Mesothelial cell of epicardium (in vitro differentiated cells): ENCODE measurements around the gene FOXC1. TPM values are rescaled to one million over a fixed set of nuclear protein-coding genes. Genes with fewer than 3 reads are reported as not detected.

Source experiments
- DNase-seq, 2 experiments: peaks; one replicate each; pipeline ENCODE4 v3.0.0; 2021; ENCODE audit warnings: low spot score in 2 of 2; ENCODE audit not compliant: unreplicated experiment in 2 of 2
- H3K27ac Mint-ChIP-seq: 2 replicates; pipeline ENCODE4 v1.8.0; 2021; ENCODE audit warnings: mixed read lengths
- H3K27me3 Mint-ChIP-seq: 2 replicates; pipeline ENCODE4 v1.8.0; 2021; ENCODE audit warnings: low read depth, mixed read lengths
- H3K36me3 Mint-ChIP-seq: 2 replicates; pipeline ENCODE4 v1.8.0; 2021; ENCODE audit warnings: mixed read lengths
- H3K4me1 Mint-ChIP-seq: 2 replicates; pipeline ENCODE4 v1.8.0; 2021; ENCODE audit warnings: mixed read lengths
- H3K4me3 Mint-ChIP-seq: 2 replicates; pipeline ENCODE4 v1.8.0; 2021; ENCODE audit warnings: mild to moderate bottlenecking, moderate library complexity, mixed read lengths
- H3K9me3 Mint-ChIP-seq: 2 replicates; pipeline ENCODE4 v1.8.0; 2021; ENCODE audit warnings: mixed read lengths
- total RNA-seq: library from RNA; stranded (reverse); gene quantifications from 3 replicates; pipeline ENCODE4 v1.2.1, GENCODE V29; 2021
- TF ChIP-seq, protein P1 (sequence below): fragments of 200-600 bp; sonication (generic); IDR thresholded peaks from one replicate; pipeline ENCODE4 v1.5.0; 2021; ENCODE audit warnings: antibody characterized with exemption; ENCODE audit not compliant: unreplicated experiment

FOXC1 gene
- total RNA-seq, 1 donor from 2014 or later = 50.5 TPM

DNA sequence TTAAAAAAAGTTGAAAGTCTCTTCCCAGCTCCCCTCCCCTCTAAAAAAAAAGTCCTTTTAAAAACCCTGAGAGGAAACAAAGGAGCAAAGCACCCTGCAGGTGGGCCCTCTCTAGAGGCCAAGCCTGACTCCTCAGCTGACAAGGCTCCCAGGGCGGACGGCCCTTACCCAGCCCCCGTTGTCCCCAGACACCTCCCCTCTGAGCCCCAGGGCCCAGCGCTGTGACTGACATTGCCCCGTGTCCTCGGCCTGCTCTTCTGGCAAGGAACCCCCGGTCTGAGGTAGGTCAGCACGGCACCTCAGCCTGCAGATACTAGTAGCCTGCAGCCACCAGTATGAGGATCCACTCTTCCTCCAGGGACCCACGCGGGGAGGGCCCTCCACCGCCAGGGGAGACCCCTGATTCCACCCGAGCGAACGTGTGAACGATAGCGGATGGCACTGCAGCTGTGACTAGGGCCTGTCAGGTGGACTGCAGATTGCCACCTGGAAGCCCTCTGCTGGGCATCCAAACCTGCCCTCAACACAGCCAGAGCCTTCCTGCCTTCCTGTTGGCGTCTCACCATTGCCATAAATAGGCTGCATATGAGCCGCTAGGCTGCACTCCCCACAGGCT, 34.2 kb downstream of the FOXC1 start:
- no peak for DNase-seq
- H3K9me3 Mint-ChIP-seq = no peaks in the 10 kb centered on the region
- H3K27me3 Mint-ChIP-seq = peaks cover 2% of the 10 kb centered on the region
- no peaks in the 10 kb centered on the region for H3K36me3 Mint-ChIP-seq
- H3K4me3 Mint-ChIP-seq = no peak overlapping the region
- peaks cover 18% of the 10 kb centered on the region for H3K4me1 Mint-ChIP-seq
- TF ChIP-seq, protein P1, sequence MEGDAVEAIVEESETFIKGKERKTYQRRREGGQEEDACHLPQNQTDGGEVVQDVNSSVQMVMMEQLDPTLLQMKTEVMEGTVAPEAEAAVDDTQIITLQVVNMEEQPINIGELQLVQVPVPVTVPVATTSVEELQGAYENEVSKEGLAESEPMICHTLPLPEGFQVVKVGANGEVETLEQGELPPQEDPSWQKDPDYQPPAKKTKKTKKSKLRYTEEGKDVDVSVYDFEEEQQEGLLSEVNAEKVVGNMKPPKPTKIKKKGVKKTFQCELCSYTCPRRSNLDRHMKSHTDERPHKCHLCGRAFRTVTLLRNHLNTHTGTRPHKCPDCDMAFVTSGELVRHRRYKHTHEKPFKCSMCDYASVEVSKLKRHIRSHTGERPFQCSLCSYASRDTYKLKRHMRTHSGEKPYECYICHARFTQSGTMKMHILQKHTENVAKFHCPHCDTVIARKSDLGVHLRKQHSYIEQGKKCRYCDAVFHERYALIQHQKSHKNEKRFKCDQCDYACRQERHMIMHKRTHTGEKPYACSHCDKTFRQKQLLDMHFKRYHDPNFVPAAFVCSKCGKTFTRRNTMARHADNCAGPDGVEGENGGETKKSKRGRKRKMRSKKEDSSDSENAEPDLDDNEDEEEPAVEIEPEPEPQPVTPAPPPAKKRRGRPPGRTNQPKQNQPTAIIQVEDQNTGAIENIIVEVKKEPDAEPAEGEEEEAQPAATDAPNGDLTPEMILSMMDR = no peak
- no peak overlapping the region for H3K27ac Mint-ChIP-seq

DNA sequence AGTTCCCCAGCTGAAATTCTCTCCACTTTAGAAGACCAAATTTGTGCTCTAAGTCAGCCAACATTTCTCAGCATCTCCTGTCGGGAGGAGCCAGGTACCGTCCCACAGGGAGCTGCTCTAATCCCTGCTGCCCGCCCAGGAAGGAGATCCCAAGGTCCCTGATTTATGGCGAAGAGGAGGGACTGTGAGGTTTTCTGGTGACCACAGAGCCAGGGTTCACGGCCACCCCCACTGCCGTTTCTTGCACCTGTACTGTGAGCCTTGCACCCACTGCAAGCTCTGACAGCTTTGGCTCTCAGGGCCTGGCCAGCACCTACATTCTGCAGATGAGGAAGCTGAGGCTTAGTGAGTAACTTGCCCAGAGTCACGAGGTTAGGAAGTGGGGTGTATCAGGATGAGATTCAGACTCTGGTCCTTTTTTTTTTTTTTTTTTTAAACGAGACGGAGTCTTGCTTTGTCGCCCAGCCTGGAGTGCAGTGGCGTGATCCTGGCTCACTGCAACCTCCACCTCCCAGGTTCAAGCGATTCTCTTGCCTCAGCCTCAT, 34.9 kb downstream of the FOXC1 start:
- H3K4me1 Mint-ChIP-seq = peaks cover 18% of the 10 kb centered on the region
- H3K36me3 Mint-ChIP-seq = no peaks in the 10 kb centered on the region
- no peaks in the 10 kb centered on the region for H3K9me3 Mint-ChIP-seq
- TF ChIP-seq, protein P1 = no peak
- no peak for DNase-seq
- H3K27ac Mint-ChIP-seq = no peak overlapping the region
- no peak overlapping the region for H3K4me3 Mint-ChIP-seq
- H3K27me3 Mint-ChIP-seq = peaks cover 2% of the 10 kb centered on the region

DNA sequence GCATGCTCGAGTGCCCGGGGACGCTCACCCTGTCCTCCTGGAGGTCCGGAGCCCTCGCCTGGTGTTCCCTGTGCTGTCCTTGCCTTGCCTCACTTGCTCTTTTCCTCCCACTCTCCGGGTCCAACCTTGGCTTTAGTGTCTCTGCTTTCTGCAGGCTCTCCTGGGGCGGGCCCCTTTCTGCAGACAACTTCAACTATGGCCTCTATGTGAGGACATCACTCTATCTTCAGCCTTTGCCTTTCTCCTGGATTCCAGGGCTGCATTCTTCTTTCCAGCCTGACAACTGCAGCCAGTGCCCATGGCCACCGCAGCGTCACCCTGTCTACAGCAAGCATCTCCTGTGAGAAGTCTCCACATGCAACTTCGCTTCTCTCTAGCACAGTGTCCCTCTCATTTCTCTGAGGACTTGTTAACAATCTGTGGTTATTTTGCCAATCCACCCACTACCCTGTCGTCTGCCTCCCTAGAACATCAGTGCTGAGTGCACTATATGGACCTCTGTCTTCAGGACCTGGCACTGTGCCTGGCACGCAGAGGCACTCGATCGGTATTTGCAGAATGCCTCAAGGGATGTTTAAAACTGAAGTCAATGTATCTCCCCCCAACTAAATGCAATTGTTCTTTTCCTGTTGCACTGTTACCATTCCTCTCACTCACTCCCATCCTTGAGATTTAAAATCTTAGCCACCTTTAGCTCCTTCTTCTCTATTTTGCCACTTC, 35.9 kb downstream of the FOXC1 start:
- H3K9me3 Mint-ChIP-seq = no peaks in the 10 kb centered on the region
- no peak overlapping the region for H3K4me3 Mint-ChIP-seq
- H3K27ac Mint-ChIP-seq = no peak overlapping the region
- TF ChIP-seq, protein P1 = no peak
- H3K36me3 Mint-ChIP-seq = no peaks in the 10 kb centered on the region
- no peak for DNase-seq
- H3K4me1 Mint-ChIP-seq = peaks cover 16% of the 10 kb centered on the region
- peaks cover 2% of the 10 kb centered on the region for H3K27me3 Mint-ChIP-seq

DNA sequence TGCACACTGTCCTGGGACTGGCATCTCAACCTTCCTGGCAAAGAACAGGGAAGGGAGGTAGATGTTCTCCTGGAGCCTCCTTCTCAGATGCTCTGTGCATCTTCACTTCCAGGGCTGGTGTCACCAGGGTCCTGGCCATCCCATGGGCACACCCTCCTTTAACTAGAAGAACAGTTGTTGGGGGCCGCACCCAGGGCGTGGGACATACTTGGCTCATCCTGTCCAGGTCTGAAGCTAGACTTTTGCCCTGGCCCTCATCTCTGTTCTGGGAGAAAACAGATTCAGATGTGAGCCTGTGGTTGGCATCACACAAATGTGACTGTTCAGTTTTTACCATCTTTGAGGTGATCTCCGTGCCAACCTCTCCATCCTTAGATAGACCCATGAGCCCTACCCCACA, 41.6 kb downstream of the FOXC1 start:
- H3K9me3 Mint-ChIP-seq = no peaks in the 10 kb centered on the region
- H3K27ac Mint-ChIP-seq = no peak overlapping the region
- no peaks in the 10 kb centered on the region for H3K27me3 Mint-ChIP-seq
- DNase-seq = no peak
- peaks cover 2% of the 10 kb centered on the region for H3K4me1 Mint-ChIP-seq
- H3K4me3 Mint-ChIP-seq = no peak overlapping the region
- peaks cover 5% of the 10 kb centered on the region for H3K36me3 Mint-ChIP-seq
- TF ChIP-seq, protein P1 = no peak

DNA sequence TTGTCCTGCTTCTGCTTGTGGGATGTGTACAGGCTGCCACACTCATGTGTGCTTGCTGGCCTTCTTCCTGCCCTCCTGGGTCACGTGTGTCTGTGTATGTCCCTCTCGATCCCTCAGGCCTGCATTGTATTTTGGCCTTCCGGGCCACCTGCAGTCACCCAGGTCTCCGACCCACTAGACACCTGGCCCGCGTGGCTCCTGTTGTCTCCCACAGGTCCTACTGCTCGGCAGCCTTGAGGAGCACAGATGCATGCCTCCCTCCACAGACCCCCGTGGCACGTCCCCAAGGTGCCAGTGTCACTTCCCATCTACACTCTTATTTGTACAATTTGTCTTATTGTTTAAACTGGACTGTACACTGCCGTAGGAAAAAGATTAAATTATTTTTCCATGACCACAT, 43.1 kb downstream of the FOXC1 start:
- Mint-ChIP-seq H3K27ac (no peak overlapping the region), H3K27me3 (no peaks in the 10 kb centered on the region), H3K36me3 (peaks cover 5% of the 10 kb centered on the region), H3K4me1 (peaks cover 11% of the 10 kb centered on the region), H3K9me3 (no peaks in the 10 kb centered on the region), H3K4me3 (no peak overlapping the region)
- DNase-seq = no peak
- TF ChIP-seq, protein P1 = no peak
